Inflammatory macrophage treated with lipopolysaccharide for 1 hour (primary cell): ENCODE measurements around the gene MGAT2.
"Not testable (repeated sequence)": the region's sequence is repeated elsewhere in the genome, so short reads cannot be mapped to it uniquely, and the experiment has no call there.

Experiments
- DNase-seq, 2 donors: peaks; one replicate each; pipeline ENCODE4 v3.0.0-alpha.2; 2020 to 2022

The MGAT2 gene

GRCh38 chr14:49612671-49613070, 7.9 kb upstream of the MGAT2 start:
- DNase-seq, result no peak

- DNase-seq, result no peak
Observed at GRCh38 chr14:49614196-49614595, 6.4 kb upstream of the MGAT2 start.

GRCh38 chr14:49615776-49616175, 4.8 kb upstream of the MGAT2 start:
- no peak for DNase-seq

GRCh38 chr14:49617852-49618519, 2.6 kb upstream of the MGAT2 start:
- no peak for DNase-seq

GRCh38 chr14:49619273-49619672, 1.3 kb upstream of the MGAT2 start:
- not testable (repeated sequence) for DNase-seq

GRCh38 chr14:49619730-49620129, 869 bp upstream of the MGAT2 start:
- DNase-seq, result no peak

- peak; percentile 72 to 77 for DNase-seq
Observed at GRCh38 chr14:49621114-49621881, 699 bp downstream of the MGAT2 start.

GRCh38 chr14:49622022-49622607, 1.5 kb downstream of the MGAT2 start:
- no peak for DNase-seq

GRCh38 chr14:49623387-49623786, 2.8 kb downstream of the MGAT2 start:
- no peak for DNase-seq

- peak; percentile 63 to 78 for DNase-seq
Observed at GRCh38 chr14:49623941-49624839, 3.6 kb downstream of the MGAT2 start.

GRCh38 chr14:49633640-49634546, 13.3 kb downstream of the MGAT2 start:
- DNase-seq, result peak; percentile 89 to 90

- peak; percentile 38 for DNase-seq
Observed at GRCh38 chr14:49634547-49635334, 14.1 kb downstream of the MGAT2 start, which contains the start of gene DNAAF2. DNAAF2 (minus strand) TSS chr14:49635244; CDS start chr14:49635149, 95 bp downstream.

GRCh38 chr14:49636866-49637265, 16.3 kb downstream of the MGAT2 start:
- DNase-seq, result no peak

GRCh38 chr14:49637534-49638078, 17.0 kb downstream of the MGAT2 start:
- DNase-seq, result no peak

GRCh38 chr14:49640540-49641417, 20.2 kb downstream of the MGAT2 start:
- DNase-seq, result no peak

- DNase-seq, result no peak
Observed at GRCh38 chr14:49641697-49642129, 21.1 kb downstream of the MGAT2 start.

GRCh38 chr14:49642163-49642562, 21.6 kb downstream of the MGAT2 start:
- DNase-seq, result no peak

GRCh38 chr14:49653508-49653907, 32.9 kb downstream of the MGAT2 start:
- no peak for DNase-seq

GRCh38 chr14:49654511-49654910, 33.9 kb downstream of the MGAT2 start:
- DNase-seq, result no peak
